ENCODE results near the gene BAG3. TPM values are rescaled to one million over a fixed set of nuclear protein-coding genes. Genes with fewer than 3 reads are reported as not detected.

Gene BAG3
- polyA plus RNA-seq, 4 donors = 22.5 to 31.1 (median 28.2) TPM

DNA sequence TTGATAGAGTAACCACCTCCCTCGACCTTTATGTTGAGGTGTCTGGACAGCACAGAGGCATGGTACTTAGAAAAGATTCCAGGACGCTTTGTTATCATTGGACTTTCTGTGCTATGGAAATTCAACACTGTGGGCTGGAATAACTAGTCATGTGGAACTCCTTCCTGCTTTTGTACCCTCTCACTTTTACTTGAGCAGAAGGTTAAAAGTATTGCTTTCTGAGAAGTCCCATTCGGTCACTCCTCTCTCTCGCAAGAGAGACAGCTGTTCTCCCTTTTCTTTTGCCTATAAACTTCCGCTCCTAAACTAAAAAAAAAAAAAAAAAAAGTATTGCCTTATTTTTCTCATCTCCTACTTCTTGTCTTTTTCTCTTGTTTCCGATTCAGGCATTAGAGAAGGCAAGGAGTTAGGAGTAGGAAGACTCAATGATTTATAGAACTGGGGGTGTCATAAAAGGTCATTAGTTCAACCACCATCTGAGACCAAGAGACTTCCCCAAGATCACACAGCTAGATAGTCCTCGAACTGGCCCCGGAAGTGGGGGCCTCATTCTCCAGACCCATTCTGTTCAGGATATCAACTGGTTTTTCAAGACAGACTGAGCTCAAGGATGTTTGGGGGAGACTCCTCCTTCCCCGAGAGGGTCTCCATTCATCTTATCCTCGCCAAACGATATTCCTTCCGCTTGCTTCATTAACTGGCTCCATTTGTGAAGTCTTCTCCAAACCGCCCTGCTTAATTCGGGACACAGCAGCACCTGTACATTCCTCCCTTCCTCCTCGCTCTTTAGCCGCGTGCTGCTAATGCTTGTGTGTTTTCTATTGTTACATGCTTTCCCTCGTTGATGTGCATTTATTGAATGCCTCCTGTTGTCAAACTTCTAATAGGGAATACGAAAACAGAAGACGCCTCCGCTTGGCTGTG lies 73.7 kb downstream of the BAG3 start:
- peak; percentile 46 to 66 (median 56) for DNase-seq (ENCODE audit: low read depth in 4 of 4, low spot score in 3 of 4)

DNA sequence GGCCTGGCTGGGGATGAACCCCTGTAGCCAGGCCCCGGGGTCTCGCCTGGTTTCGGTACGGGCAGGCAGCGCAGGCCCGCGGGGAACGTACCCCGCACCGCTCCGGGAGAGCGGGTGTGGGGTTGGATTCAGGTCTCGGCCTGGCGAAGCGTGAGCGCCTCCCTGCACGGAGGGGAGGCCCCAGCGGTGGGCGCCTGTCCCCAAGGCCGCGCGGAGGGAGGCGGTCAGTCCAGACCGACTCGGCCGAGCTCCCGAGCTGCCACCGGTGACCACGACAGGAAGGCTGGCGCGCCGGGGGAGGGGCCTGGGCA lies 74.3 kb downstream of the BAG3 start:
- DNase-seq (ENCODE audit: low read depth in 4 of 4, low spot score in 3 of 4) = no peak

DNA sequence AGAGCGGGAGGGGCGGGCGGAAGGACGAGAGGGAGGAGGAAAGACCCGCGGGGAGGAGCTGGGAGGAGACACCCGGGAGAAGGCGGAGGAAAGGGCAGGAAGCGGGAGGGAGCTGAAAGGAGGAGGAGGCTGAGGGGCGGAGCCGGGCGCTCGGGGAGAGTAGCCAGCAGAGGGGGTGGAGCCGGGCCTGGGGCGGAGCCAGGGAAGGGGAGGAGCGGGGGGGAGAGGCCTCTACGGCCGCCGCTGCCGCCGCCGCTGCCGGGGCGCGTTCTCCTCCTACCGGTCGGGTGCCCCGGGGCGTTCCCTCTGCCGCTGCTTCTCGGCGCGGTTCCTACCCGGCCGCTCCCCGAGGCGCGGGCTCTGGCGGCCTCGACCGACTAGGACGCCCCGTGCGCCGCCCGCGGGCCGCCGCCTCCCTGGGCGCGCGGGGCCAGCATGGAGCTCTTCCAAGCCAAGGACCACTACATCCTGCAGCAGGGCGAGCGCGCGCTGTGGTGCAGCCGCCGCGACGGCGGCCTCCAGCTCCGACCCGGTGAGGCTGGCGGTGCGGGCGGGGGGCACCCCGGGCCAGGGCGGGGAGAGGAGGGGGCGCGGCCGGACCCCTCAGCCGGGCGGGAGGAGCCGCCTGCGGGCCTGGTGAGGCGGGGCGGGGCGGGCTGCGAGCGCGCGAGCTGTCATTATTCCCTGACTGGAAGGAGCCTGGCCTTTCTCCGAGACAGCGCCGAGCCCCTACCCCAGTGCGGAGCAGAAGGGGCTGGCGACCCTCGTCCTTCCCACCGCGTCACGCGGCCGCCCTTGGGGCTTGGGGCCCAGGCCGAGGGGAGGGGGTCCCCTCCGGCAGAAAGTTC lies 74.9 kb downstream of the BAG3 start, which contains the start of gene INPP5F:
Gene INPP5F (plus strand): TSS at position 223 of the 848 bp plus-strand sequence. CDS start 213 bp downstream, at position 436.
- DNase-seq (ENCODE audit: low read depth in 4 of 4, low spot score in 3 of 4) = peak; percentile 94 to 98 (median 97)

DNA sequence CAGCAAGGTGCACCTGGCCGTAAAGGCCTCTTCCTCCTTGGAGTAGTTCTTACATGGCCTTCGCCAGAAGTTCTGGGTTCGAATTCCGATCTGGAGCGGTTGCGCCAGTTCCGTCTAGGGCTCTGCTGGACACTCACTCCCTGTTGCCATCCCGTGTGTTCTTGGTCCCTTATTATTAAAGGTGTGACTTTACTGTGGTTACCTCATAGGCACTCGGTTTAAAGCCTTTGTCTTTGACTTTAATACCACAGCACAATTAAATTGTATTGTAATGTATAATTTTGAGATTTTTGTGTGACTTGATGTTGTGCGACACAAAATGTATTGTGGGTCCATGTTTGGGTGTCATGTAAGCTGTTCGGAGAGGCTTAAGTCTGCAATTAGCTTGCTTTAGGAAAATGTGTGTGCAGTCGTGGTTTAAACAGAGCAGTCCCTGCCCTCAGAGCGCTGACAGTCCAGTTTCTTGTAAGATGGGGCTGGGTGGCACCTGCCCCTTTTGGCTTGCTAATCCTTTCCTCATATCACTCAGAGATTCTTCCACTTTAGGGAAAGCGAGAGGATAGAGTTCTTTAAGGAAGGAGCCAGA lies 75.6 kb downstream of the BAG3 start:
- no peak for DNase-seq (ENCODE audit: low read depth in 4 of 4, low spot score in 3 of 4)

Other genes starting within 250 kb of the BAG3 start
- gene RGS10, start 108.7 kb upstream of the BAG3 start, polyA plus RNA-seq (ENCODE audit: insufficient read length in 4 of 4) = 10 to 100 TPM; 32.7 to 39.4 (median 36.2) TPM
- gene TIAL1, start 54.4 kb upstream of the BAG3 start, polyA plus RNA-seq (ENCODE audit: insufficient read length in 4 of 4) = 100 to 1,000 TPM; 166 to 201 (median 168) TPM
- gene INPP5F, start 74.7 kb downstream of the BAG3 start, polyA plus RNA-seq (ENCODE audit: insufficient read length in 4 of 4) = 10 to 100 TPM; 54.4 to 70.9 (median 59.3) TPM
- gene MCMBP, start 221.5 kb downstream of the BAG3 start, polyA plus RNA-seq (ENCODE audit: insufficient read length in 4 of 4) = 10 to 100 TPM; 54.1 to 72.5 (median 65.2) TPM
- 10 to 100 TPM; 64.6 to 85.9 (median 72.4) TPM for gene SEC23IP, start 241.3 kb downstream of the BAG3 start, polyA plus RNA-seq (ENCODE audit: insufficient read length in 4 of 4)